ENCODE data around the gene SMTNL2. TPM values are rescaled to one million over a fixed set of nuclear protein-coding genes. Genes with fewer than 3 reads are reported as not detected.
"Not testable (repeated sequence)": the region's sequence is repeated elsewhere in the genome, so short reads cannot be mapped to it uniquely, and the experiment has no call there.

SMTNL2 gene
- total RNA-seq, 1 donor: not detected

- no peak for TF ChIP-seq CTCF (IDR thresholded peaks at IDR 0.05; ENCODE audit: insufficient read depth, low read depth, low read length)
- DNase-seq (ENCODE audit: low read depth): no peak
- H3K4me3 ChIP-seq (ENCODE audit: low read depth, low read length): no peak overlapping the region
Observed at GRCh38 chr17:4573115-4573514, 11.2 kb upstream of the SMTNL2 start.

- no peak overlapping the region for H3K4me3 ChIP-seq (ENCODE audit: low read depth, low read length)
- TF ChIP-seq CTCF (IDR thresholded peaks at IDR 0.05; ENCODE audit: insufficient read depth, low read depth, low read length): no peak
Observed at GRCh38 chr17:4573669-4574068, 10.7 kb upstream of the SMTNL2 start.

GRCh38 chr17:4574448-4575045, 9.8 kb upstream of the SMTNL2 start:
- TF ChIP-seq CTCF (IDR thresholded peaks at IDR 0.05; ENCODE audit: insufficient read depth, low read depth, low read length): no peak
- H3K4me3 ChIP-seq (ENCODE audit: low read depth, low read length): no peak overlapping the region
- no peak for DNase-seq (ENCODE audit: low read depth)

More at GRCh38 chr17:4573669-4574068, 10.7 kb upstream of the SMTNL2 start:
- DNase-seq (ENCODE audit: low read depth): no peak

- no peak for TF ChIP-seq CTCF (IDR thresholded peaks at IDR 0.05; ENCODE audit: insufficient read depth, low read depth, low read length)
- DNase-seq (ENCODE audit: low read depth): no peak
- no peak overlapping the region for H3K4me3 ChIP-seq (ENCODE audit: low read depth, low read length)
Observed at GRCh38 chr17:4576161-4576558, 8.2 kb upstream of the SMTNL2 start.

GRCh38 chr17:4576729-4577322, 7.5 kb upstream of the SMTNL2 start:
- H3K4me3 ChIP-seq (ENCODE audit: low read depth, low read length): no peak overlapping the region
- TF ChIP-seq CTCF (IDR thresholded peaks at IDR 0.05; ENCODE audit: insufficient read depth, low read depth, low read length): no peak
- no peak for DNase-seq (ENCODE audit: low read depth)

- no peak overlapping the region for H3K4me3 ChIP-seq (ENCODE audit: low read depth, low read length)
- TF ChIP-seq CTCF (IDR thresholded peaks at IDR 0.05; ENCODE audit: insufficient read depth, low read depth, low read length): no peak
- DNase-seq (ENCODE audit: low read depth): no peak
Observed at GRCh38 chr17:4577386-4577993, 6.8 kb upstream of the SMTNL2 start.

- H3K4me3 ChIP-seq (ENCODE audit: low read depth, low read length); DNase-seq (ENCODE audit: low read depth): not testable (repeated sequence)
Observed at GRCh38 chr17:4578349-4578748, 6.0 kb upstream of the SMTNL2 start.
